ENCODE data around the gene CLINT1.

Gene CLINT1

GRCh38 chr5:157758706-157759105 lies 100.2 kb downstream of the CLINT1 start:
- DNase-seq (ENCODE audit: low spot score), result no peak

DNA sequence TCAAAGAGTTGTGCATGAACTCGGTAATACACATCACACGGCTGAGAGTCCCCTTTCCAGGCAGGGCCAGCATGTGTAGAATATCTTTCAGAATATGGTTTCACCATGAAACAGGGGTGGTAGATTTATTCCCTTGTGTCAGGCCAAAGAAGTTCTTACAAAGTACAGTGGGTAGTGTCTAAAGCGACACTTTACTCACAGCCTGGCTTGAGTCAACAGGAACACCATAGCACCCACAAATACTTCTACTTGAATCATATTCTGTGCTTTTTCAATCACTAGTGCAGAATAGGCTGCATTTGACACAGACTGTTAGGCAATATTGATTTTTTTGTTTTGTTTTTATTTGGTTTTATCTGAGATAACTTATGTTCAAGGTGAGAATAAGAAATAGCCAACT lies 102.8 kb downstream of the CLINT1 start:
- DNase-seq (ENCODE audit: low spot score), result no peak

DNA sequence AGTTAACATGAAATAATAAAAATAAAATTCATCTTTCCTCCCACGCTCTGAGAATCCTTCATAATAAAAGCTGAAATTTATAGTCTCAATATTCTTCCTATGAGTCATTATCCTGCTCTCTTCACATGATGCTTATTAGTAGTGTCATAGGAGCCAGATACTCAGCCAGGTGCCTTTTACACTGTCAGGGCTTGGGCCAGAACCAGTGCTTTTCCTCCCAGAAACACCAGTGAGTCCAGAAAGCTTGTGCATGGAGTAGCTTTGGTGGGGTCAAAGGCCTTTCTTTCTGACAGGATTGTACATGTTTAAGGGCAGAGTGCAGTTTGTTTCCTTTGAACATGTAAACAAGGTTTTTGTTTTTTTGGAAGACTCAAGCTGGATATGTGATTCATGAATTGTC lies 108.6 kb downstream of the CLINT1 start:
- no peak for DNase-seq (ENCODE audit: low spot score)

- no peak for DNase-seq (ENCODE audit: low spot score)
Observed at GRCh38 chr5:157749462-157749799, 109.5 kb downstream of the CLINT1 start.

- no peak for DNase-seq (ENCODE audit: low spot score)
Observed at GRCh38 chr5:157748760-157749461, 110.0 kb downstream of the CLINT1 start.

GRCh38 chr5:157747766-157748700 lies 110.9 kb downstream of the CLINT1 start:
- no peak for DNase-seq (ENCODE audit: low spot score)

DNA sequence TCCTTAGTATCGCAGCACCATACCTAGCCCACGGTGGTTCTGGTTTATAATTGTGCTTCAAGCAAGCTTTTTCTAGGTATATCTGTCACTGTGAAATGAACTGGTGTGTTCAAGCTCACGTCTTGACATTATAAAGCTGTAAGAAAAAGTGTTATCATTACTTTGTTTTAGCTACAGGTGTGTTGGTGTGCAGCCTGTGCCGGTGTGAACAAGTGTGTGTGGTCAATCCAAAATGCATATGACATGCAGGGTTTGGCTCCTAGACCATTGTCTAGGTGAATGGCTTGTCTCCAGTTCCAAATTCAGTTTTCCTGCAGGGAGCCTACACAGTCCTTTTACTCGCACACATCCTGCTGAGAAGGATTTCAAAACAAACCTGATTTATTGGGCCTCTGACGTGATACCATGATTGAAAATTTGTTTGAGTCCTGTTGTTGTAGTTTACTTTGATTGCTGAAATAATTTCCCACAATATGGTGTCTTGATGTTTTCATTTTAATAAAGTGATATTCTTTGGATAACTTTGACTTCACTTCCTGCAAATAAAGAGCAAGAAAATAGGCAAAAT lies 111.7 kb downstream of the CLINT1 start:
- DNase-seq (ENCODE audit: low spot score), result no peak

DNA sequence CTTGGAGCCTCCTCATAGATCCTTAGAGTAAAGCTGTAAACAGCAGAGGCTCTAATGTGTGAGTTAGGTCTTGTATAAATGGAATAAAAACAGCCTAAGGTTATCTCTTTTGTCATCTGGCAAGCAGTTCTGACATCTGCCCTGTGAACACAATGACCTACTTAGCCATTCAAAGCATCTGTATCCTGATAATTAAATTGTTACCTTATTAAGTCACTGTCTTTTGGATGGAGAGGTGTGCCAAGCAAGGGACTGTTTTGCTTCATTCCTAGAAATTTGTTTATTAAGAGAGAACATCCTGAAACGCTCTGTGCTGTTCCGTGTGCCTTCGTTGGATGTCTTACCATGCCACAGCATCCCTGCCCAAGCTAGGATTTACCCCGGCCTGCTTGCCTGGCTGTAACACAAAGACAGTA lies 113.9 kb downstream of the CLINT1 start:
- no peak for DNase-seq (ENCODE audit: low spot score)

DNA sequence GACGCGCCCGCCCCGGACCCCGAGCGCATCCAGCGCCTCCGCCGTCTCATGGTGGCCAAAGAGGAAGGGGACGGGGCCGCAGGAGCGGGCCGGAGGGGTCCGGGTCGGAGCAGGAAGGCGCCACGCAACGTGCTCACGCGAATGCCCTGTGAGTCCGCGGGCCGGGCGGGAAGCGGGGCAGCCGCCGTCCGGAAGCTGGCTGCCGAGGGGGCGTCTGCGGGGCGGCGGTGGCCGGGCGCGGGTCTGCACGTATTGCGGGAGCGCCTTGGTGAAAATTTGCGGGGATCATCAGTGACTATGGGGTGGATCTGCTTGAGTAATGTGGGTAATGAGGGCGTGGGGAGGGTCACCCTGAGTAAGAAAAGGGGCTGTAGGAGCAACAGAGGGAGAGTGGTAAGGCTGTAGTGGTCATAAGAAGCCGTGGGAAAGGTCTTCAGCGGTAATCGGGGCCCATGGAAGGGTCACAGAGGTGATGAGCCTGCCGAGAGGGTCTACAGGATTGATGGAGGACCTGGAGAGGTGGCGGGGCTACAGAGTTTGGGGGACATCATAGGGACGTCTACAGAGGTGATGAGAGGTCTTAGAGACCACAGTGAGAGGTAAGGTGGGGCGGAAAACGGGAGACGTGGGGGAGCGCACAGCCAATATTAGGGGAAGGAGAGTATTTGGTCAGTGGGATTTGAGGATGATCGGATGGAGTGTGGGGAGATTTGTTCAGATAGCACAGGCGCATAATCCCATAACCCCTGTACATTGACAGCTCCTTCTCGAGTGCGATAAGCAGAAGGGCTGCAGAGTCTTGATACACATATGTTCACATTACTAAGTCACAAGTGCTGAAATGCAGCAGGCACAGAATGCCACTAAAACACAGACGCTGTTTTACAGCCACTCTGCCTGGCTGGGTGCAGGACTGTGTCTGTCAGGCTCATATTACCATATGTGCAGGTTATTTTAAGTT lies 114.6 kb downstream of the CLINT1 start:
- DNase-seq (ENCODE audit: low spot score), result peak; percentile 10

DNA sequence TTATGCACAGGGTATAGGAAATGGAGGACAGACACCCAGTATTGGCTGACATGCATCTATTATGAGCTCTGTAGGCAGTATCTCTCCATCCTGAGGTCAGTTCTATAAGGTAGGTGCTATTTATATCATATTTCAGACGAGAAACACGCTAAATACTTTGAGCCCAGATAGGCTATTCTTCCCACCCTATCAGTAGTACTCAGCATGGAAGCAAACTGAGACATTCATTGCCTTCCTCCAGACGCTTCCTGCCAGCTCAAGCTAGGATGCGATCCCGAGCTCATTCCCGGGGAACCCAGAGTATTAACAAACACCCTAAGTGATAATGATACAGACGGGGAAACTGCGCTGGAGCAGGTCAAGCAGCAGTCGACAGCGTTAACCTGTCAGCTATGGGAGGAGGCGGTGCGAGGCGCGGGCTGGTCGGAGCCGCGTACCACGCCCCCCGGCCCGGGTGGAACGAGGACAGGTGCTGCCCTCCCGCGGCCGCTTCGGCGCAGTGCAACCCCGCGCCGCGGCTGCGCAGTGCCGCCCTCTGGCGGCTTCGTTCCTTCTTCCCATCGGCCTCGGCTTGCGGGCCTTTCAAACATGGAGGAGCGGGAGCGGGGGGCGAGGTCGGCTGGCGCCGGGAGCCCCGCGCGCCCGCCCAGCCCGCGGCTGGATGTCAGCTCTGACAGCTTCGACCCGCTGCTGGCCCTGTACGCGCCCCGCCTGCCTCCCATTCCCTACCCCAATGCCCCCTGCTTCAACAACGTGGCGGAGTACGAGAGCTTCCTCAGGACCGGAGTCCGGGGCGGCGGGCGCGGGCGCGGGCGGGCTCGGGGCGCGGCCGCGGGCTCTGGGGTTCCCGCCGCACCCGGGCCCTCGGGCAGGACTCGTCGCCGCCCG lies 115.5 kb downstream of the CLINT1 start, which contains the start of gene LSM11:
TSS of gene LSM11 (plus strand) at position 550 of the 888 bp plus-strand sequence. CDS start at position 589, 39 bp downstream.
- peak; percentile 95 for DNase-seq (ENCODE audit: low spot score)

DNA sequence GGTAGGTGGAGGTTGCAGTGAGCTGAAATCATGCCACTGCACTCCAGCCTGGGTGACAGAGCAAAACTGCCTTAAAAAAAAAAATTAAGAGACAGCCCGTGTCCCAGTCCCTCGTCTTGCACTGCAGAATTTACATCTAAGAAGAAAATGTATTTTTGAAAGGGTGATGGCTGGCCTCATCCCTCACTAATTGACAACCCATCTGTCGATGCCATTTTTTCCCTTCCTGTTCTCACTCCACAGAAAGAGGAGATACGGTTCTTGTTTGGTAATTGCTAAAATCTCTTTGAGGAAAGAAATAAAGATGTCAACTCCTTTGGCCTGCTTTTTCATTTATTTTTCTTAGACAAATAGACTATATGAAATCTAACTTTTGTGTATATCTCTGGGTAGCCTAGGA lies 117.8 kb downstream of the CLINT1 start:
- DNase-seq (ENCODE audit: low spot score), result no peak

- DNase-seq (ENCODE audit: low spot score), result peak; percentile 70
Observed at GRCh38 chr5:157740229-157740610, 118.7 kb downstream of the CLINT1 start.

GRCh38 chr5:157739388-157740228 lies 119.3 kb downstream of the CLINT1 start:
- no peak for DNase-seq (ENCODE audit: low spot score)

- no peak for DNase-seq (ENCODE audit: low spot score)
Observed at GRCh38 chr5:157735991-157736390, 123.0 kb downstream of the CLINT1 start.

Data from iPS-NIHi11 (cell line).